WTC11 (cell line): ENCODE data around the gene COG5. TPM values are rescaled to one million over a fixed set of nuclear protein-coding genes. Genes with fewer than 3 reads are reported as not detected.

ENCODE experiments used
- ATAC-seq: fragments of 200-7000 bp; cut with Tn5 transposase; 2 replicates; pipeline ENCODE4 v1.10.0; 2021; ENCODE audit warnings: mild to moderate bottlenecking, moderate library complexity
- CTCF ChIA-PET: fragments of 300-600 bp; sonication (Branson Sonifier 250); formaldehyde crosslinking; loops from one replicate; lab custom pipeline; 2021; ENCODE audit warnings: antibody characterized with exemption; lab: Charles Lee
- POLR2A ChIA-PET: fragments of 350-600 bp; sonication (Branson Sonifier 250); formaldehyde crosslinking; loops from one replicate; lab custom pipeline; 2021; ENCODE audit warnings: antibody characterized with exemption; lab: Charles Lee
- DNase-seq: peaks from one replicate; pipeline ENCODE4 v3.0.0; 2021; ENCODE audit warnings: low spot score
- H3K27ac Mint-ChIP-seq: 2 replicates; pipeline ENCODE4 v1.8.0; 2021; ENCODE audit warnings: mixed read lengths
- H3K27me3 Mint-ChIP-seq: 2 replicates; pipeline ENCODE4 v1.8.0; 2021; ENCODE audit warnings: low read depth, mild to moderate bottlenecking, moderate library complexity, mixed read lengths
- H3K36me3 Mint-ChIP-seq: 2 replicates; pipeline ENCODE4 v1.8.0; 2021; ENCODE audit warnings: mixed read lengths
- H3K4me1 Mint-ChIP-seq: 2 replicates; pipeline ENCODE4 v1.8.0; 2022; ENCODE audit warnings: mixed read lengths
- H3K4me3 Mint-ChIP-seq: 2 replicates; pipeline ENCODE4 v1.8.0; 2021; ENCODE audit warnings: mild to moderate bottlenecking, moderate library complexity, mixed read lengths
- H3K9me3 Mint-ChIP-seq: 2 replicates; pipeline ENCODE4 v1.8.0; 2021; ENCODE audit warnings: mixed read lengths
- ATF1 ChIP-seq: sonication (generic); formaldehyde crosslinking; IDR thresholded peaks from 2 replicates; pipeline ENCODE4 v1.8.1; 2023; ENCODE audit warnings: mild to moderate bottlenecking, moderate library complexity, missing genetic modification reagents
- CBFB ChIP-seq: sonication (generic); formaldehyde crosslinking; IDR thresholded peaks from 2 replicates; pipeline ENCODE4 v1.8.1; 2022; ENCODE audit warnings: mild to moderate bottlenecking, low read depth, missing genetic modification reagents
- CREM ChIP-seq: sonication (generic); formaldehyde crosslinking; IDR thresholded peaks from 2 replicates; pipeline ENCODE4 v1.8.1; 2022; ENCODE audit warnings: mild to moderate bottlenecking, missing genetic modification reagents, moderate library complexity
- GABPB1 ChIP-seq: sonication (generic); formaldehyde crosslinking; IDR thresholded peaks from 2 replicates; pipeline ENCODE4 v1.8.1; 2023; ENCODE audit warnings: mild to moderate bottlenecking, missing genetic modification reagents
- GRHL2 ChIP-seq: fragments of 250-450 bp; sonication (Bioruptor Pico); IDR thresholded peaks from 2 replicates; pipeline ENCODE4 v1.8.0; 2022; ENCODE audit warnings: mild to moderate bottlenecking, moderate library complexity; ENCODE audit not compliant: insufficient replicate concordance, severe bottlenecking
- GTF2I ChIP-seq: fragments of 250-450 bp; sonication (Bioruptor Pico); conservative IDR thresholded peaks from 2 replicates; pipeline ENCODE4 v1.4.0; 2021; ENCODE audit warnings: mild to moderate bottlenecking
- NFE2L1 ChIP-seq: sonication (generic); formaldehyde crosslinking; IDR thresholded peaks from 2 replicates; pipeline ENCODE4 v1.8.1; 2023; ENCODE audit warnings: missing genetic modification reagents
- NFYB ChIP-seq: sonication (generic); formaldehyde crosslinking; conservative IDR thresholded peaks from 2 replicates; pipeline ENCODE4 v1.8.0; 2022; ENCODE audit warnings: low read depth, missing genetic modification reagents
- NR3C1 ChIP-seq: sonication (generic); formaldehyde crosslinking; conservative IDR thresholded peaks from 2 replicates; pipeline ENCODE4 v1.8.1; 2023; ENCODE audit warnings: low read depth, mild to moderate bottlenecking, missing genetic modification reagents
- RELA ChIP-seq: sonication (generic); formaldehyde crosslinking; IDR thresholded peaks from 2 replicates; pipeline ENCODE4 v1.8.1; 2022; ENCODE audit warnings: missing genetic modification reagents, mild to moderate bottlenecking, borderline replicate concordance
- SOX15 ChIP-seq: fragments of 250-450 bp; sonication (Bioruptor Pico); IDR thresholded peaks from 2 replicates; pipeline ENCODE4 v1.9.0; 2021; ENCODE audit warnings: mild to moderate bottlenecking
- TEAD4 ChIP-seq: sonication (generic); formaldehyde crosslinking; IDR thresholded peaks from 2 replicates; pipeline ENCODE4 v1.8.0; 2022; ENCODE audit warnings: mild to moderate bottlenecking, missing genetic modification reagents
- ZNF121 ChIP-seq: sonication (generic); formaldehyde crosslinking; IDR thresholded peaks from 2 replicates; pipeline ENCODE4 v1.8.0; 2023; ENCODE audit warnings: missing genetic modification reagents
- ZNF219 ChIP-seq: sonication (generic); formaldehyde crosslinking; IDR thresholded peaks from 2 replicates; pipeline ENCODE4 v1.8.0; 2023; ENCODE audit warnings: missing genetic modification reagents, mild to moderate bottlenecking, borderline replicate concordance
- ZNF232 ChIP-seq: sonication (generic); formaldehyde crosslinking; IDR thresholded peaks from 2 replicates; pipeline ENCODE4 v1.8.0; 2022; ENCODE audit warnings: mild to moderate bottlenecking, missing genetic modification reagents
- ZNF423 ChIP-seq: fragments of 250-450 bp; sonication (Bioruptor Pico); IDR thresholded peaks from 2 replicates; pipeline ENCODE4 v2.1.2; 2022; ENCODE audit warnings: mild to moderate bottlenecking, moderate library complexity
- ZNF671 ChIP-seq: fragments of 250-450 bp; sonication (Bioruptor Pico); IDR thresholded peaks from 2 replicates; pipeline ENCODE4 v1.8.0; 2021; ENCODE audit warnings: mild to moderate bottlenecking
- total RNA-seq: library from RNA; stranded (reverse); gene quantifications from 3 replicates; pipeline ENCODE4 v1.2.3, GENCODE V29; 2021
- TF ChIP-seq, protein P1 (sequence below): sonication (generic); formaldehyde crosslinking; IDR thresholded peaks from 2 replicates; pipeline ENCODE4 v1.8.0; 2022; ENCODE audit warnings: mild to moderate bottlenecking, missing genetic modification reagents
- TF ChIP-seq, protein P2 (sequence below): fragments of 250-450 bp; sonication (Bioruptor Pico); IDR thresholded peaks from 2 replicates; pipeline ENCODE4 v1.8.0; 2021; ENCODE audit warnings: mild to moderate bottlenecking
- TF ChIP-seq, protein P3 (sequence below): sonication (generic); formaldehyde crosslinking; conservative IDR thresholded peaks from 2 replicates; pipeline ENCODE4 v1.8.1; 2022; ENCODE audit warnings: mild to moderate bottlenecking, missing genetic modification reagents
- TF ChIP-seq, protein P4 (sequence below): sonication (generic); formaldehyde crosslinking; IDR thresholded peaks from 2 replicates; pipeline ENCODE4 v1.8.1; 2022; ENCODE audit warnings: low read depth, missing genetic modification reagents, borderline replicate concordance
- TF ChIP-seq, protein P5 (sequence below): sonication (generic); formaldehyde crosslinking; IDR thresholded peaks from 2 replicates; pipeline ENCODE4 v1.8.1; 2022; ENCODE audit warnings: mild to moderate bottlenecking, moderate library complexity, missing genetic modification reagents
- TF ChIP-seq, protein P6 (sequence below): sonication (generic); formaldehyde crosslinking; IDR thresholded peaks from 2 replicates; pipeline ENCODE4 v1.8.1; 2022; ENCODE audit warnings: missing genetic modification reagents, borderline replicate concordance
- TF ChIP-seq, protein P7 (sequence below): sonication (generic); formaldehyde crosslinking; conservative IDR thresholded peaks from 2 replicates; pipeline ENCODE4 v1.8.1; 2023; ENCODE audit warnings: mild to moderate bottlenecking, low read depth, missing genetic modification reagents, moderate library complexity

COG5 gene
- total RNA-seq, 1 experiment from 2014 or later, result 23.8 TPM

DNA sequence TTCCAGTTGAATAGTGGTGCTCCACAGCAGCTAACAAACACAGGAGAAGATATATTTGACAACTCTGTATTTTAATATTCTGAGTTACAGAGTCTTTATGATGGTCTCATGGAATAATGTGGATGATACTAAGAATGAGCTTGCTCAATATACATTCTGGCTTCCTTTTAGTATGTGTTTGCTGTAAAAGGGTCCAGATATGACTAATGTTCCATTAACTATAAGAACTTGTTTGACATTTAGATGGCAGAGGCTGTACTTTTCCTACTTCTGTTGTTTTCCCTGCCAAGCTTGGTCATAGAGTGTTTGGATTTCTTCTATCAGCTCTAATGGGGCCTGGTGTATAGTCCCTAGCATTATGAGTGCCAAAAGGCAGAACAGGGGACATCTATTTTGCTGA lies 155.4 kb downstream of the COG5 start:
- TF ChIP-seq ZNF232 (no peak), ZNF121 (CRISPR knock-in tag) (no peak), ATF1 (no peak), CREM (CRISPR knock-in tag) (no peak), GABPB1 (CRISPR knock-in tag) (no peak), CBFB (CRISPR knock-in tag) (no peak), NFE2L1 (CRISPR knock-in tag) (no peak), TEAD4 (CRISPR knock-in tag) (no peak), ZNF671 (no peak), NR3C1 (CRISPR knock-in tag) (no peak), ZNF219 (CRISPR knock-in tag) (no peak)
- TF ChIP-seq, protein P1, sequence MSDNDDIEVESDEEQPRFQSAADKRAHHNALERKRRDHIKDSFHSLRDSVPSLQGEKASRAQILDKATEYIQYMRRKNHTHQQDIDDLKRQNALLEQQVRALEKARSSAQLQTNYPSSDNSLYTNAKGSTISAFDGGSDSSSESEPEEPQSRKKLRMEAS (CRISPR knock-in tag), result no peak
- TF ChIP-seq, protein P2, sequence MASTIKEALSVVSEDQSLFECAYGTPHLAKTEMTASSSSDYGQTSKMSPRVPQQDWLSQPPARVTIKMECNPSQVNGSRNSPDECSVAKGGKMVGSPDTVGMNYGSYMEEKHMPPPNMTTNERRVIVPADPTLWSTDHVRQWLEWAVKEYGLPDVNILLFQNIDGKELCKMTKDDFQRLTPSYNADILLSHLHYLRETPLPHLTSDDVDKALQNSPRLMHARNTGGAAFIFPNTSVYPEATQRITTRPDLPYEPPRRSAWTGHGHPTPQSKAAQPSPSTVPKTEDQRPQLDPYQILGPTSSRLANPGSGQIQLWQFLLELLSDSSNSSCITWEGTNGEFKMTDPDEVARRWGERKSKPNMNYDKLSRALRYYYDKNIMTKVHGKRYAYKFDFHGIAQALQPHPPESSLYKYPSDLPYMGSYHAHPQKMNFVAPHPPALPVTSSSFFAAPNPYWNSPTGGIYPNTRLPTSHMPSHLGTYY (CRISPR knock-in tag), result no peak
- TF ChIP-seq, all 79 proteins: peak for 0
- DNase-seq, result no peak
- no peaks in the 10 kb centered on the region for H3K27me3 Mint-ChIP-seq
- H3K36me3 Mint-ChIP-seq, result peaks cover 2% of the 10 kb centered on the region; the same call in 1 of the 2 replicates
- no peak overlapping the region for H3K4me3 Mint-ChIP-seq
- H3K9me3 Mint-ChIP-seq, result no peaks in the 10 kb centered on the region
- CTCF ChIA-PET, result no interaction called here
- POLR2A ChIA-PET, result no interaction called here
- no peak for ATAC-seq
- 0 out of 2 replicates have a peak, but pooled peaks cover 6% of the 10 kb centered on the region for H3K4me1 Mint-ChIP-seq
- no peak overlapping the region for H3K27ac Mint-ChIP-seq

DNA sequence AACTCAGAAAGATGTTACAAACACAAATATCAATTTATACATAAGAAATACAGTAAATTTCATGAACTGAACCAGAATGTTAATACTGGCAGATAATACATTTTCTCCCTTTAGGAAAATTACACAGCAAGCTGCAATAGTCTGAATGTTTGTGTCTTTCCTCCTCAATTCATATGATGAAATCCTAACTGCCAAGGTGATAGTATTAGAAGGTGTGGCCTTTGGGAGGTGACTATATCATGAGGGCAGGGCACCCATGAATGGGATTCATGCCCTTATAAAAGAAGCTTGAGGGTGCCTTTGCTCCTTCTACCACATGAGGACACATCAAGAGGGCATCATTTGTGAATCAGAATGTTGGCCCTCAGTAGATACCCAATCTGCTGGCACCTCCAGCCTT lies 158.2 kb downstream of the COG5 start:
- CTCF ChIA-PET, result interaction anchor here (0.6 to 1.0 kb wide), 3 partner anchors 22 to 1323 kb away, joined by 3 read pairs; no protein-coding TSS in a partner anchor
- POLR2A ChIA-PET, result no interaction called here
- no peak overlapping the region for H3K4me3 Mint-ChIP-seq
- H3K36me3 Mint-ChIP-seq, result peaks cover 2% of the 10 kb centered on the region; the same call in 1 of the 2 replicates
- no peak for DNase-seq
- H3K27me3 Mint-ChIP-seq, result no peaks in the 10 kb centered on the region
- H3K27ac Mint-ChIP-seq, result no peak overlapping the region
- TF ChIP-seq, protein P3, sequence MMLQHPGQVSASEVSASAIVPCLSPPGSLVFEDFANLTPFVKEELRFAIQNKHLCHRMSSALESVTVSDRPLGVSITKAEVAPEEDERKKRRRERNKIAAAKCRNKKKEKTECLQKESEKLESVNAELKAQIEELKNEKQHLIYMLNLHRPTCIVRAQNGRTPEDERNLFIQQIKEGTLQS (CRISPR knock-in tag), result no peak
- TF ChIP-seq CBFB (CRISPR knock-in tag), result no peak
- no peak for TF ChIP-seq NFYB (CRISPR knock-in tag)
- no peak for TF ChIP-seq RELA (CRISPR knock-in tag)
- TF ChIP-seq GRHL2 (CRISPR knock-in tag), result no peak
- TF ChIP-seq, protein P4, sequence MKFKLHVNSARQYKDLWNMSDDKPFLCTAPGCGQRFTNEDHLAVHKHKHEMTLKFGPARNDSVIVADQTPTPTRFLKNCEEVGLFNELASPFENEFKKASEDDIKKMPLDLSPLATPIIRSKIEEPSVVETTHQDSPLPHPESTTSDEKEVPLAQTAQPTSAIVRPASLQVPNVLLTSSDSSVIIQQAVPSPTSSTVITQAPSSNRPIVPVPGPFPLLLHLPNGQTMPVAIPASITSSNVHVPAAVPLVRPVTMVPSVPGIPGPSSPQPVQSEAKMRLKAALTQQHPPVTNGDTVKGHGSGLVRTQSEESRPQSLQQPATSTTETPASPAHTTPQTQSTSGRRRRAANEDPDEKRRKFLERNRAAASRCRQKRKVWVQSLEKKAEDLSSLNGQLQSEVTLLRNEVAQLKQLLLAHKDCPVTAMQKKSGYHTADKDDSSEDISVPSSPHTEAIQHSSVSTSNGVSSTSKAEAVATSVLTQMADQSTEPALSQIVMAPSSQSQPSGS, result no peak
- TF ChIP-seq, protein P5, sequence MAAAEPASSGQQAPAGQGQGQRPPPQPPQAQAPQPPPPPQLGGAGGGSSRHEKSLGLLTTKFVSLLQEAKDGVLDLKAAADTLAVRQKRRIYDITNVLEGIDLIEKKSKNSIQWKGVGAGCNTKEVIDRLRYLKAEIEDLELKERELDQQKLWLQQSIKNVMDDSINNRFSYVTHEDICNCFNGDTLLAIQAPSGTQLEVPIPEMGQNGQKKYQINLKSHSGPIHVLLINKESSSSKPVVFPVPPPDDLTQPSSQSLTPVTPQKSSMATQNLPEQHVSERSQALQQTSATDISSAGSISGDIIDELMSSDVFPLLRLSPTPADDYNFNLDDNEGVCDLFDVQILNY (CRISPR knock-in tag), result no peak
- TF ChIP-seq GTF2I (CRISPR knock-in tag), result no peak
- TF ChIP-seq, protein P6, sequence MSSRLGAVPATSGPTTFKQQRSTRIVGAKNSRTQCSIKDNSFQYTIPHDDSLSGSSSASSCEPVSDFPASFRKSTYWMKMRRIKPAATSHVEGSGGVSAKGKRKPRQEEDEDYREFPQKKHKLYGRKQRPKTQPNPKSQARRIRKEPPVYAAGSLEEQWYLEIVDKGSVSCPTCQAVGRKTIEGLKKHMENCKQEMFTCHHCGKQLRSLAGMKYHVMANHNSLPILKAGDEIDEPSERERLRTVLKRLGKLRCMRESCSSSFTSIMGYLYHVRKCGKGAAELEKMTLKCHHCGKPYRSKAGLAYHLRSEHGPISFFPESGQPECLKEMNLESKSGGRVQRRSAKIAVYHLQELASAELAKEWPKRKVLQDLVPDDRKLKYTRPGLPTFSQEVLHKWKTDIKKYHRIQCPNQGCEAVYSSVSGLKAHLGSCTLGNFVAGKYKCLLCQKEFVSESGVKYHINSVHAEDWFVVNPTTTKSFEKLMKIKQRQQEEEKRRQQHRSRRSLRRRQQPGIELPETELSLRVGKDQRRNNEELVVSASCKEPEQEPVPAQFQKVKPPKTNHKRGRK (CRISPR knock-in tag), result no peak
- TF ChIP-seq SOX15, result no peak
- TF ChIP-seq, protein P7, sequence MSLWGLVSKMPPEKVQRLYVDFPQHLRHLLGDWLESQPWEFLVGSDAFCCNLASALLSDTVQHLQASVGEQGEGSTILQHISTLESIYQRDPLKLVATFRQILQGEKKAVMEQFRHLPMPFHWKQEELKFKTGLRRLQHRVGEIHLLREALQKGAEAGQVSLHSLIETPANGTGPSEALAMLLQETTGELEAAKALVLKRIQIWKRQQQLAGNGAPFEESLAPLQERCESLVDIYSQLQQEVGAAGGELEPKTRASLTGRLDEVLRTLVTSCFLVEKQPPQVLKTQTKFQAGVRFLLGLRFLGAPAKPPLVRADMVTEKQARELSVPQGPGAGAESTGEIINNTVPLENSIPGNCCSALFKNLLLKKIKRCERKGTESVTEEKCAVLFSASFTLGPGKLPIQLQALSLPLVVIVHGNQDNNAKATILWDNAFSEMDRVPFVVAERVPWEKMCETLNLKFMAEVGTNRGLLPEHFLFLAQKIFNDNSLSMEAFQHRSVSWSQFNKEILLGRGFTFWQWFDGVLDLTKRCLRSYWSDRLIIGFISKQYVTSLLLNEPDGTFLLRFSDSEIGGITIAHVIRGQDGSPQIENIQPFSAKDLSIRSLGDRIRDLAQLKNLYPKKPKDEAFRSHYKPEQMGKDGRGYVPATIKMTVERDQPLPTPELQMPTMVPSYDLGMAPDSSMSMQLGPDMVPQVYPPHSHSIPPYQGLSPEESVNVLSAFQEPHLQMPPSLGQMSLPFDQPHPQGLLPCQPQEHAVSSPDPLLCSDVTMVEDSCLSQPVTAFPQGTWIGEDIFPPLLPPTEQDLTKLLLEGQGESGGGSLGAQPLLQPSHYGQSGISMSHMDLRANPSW (CRISPR knock-in tag), result no peak
- TF ChIP-seq ZNF423 (CRISPR knock-in tag), result no peak
- TF ChIP-seq ATF1, result no peak
- TF ChIP-seq, all 79 proteins: peak for 0
- Mint-ChIP-seq H3K9me3 (no peaks in the 10 kb centered on the region), H3K4me1 (0 out of 2 replicates have a peak, but pooled peaks cover 6% of the 10 kb centered on the region)
- no peak for ATAC-seq
